NT2/D1 (cell line): ENCODE data around the gene TPSB2.

Experiments used
- DNase-seq: peaks from one replicate; pipeline ENCODE4 v3.0.0-alpha.2; 2011; ENCODE audit warnings: low read depth, low spot score
- H3K27me3 ChIP-seq: 2 replicates; pipeline ENCODE4 v1.6.0; 2011; ENCODE audit warnings: mild to moderate bottlenecking; ENCODE audit not compliant: insufficient read length, insufficient read depth
- H3K36me3 ChIP-seq: 2 replicates; pipeline ENCODE4 v1.6.1; 2011; ENCODE audit warnings: mild to moderate bottlenecking, low read length, mixed read lengths; ENCODE audit not compliant: insufficient read depth, insufficient read length
- H3K4me1 ChIP-seq: 2 replicates; pipeline ENCODE4 v1.5.1; 2011; ENCODE audit not compliant: insufficient read depth, insufficient read length
- H3K4me3 ChIP-seq: 2 replicates; pipeline ENCODE4 v1.5.1; 2011; ENCODE audit warnings: low read depth; ENCODE audit not compliant: insufficient read length
- H3K9ac ChIP-seq: 2 replicates; pipeline ENCODE4 v1.6.0; 2011; ENCODE audit warnings: low read depth; ENCODE audit not compliant: insufficient read length
- H3K9me3 ChIP-seq: 2 replicates; pipeline ENCODE4 v1.5.1; 2011; ENCODE audit warnings: mild to moderate bottlenecking, low read length; ENCODE audit not compliant: insufficient read depth
- SUZ12 ChIP-seq: IDR thresholded peaks from 2 replicates; pipeline ENCODE4 v1.6.1; 2011; ENCODE audit not compliant: insufficient read length, insufficient read depth; ENCODE audit errors: extremely low read depth
- YY1 ChIP-seq: IDR thresholded peaks from 2 replicates; pipeline ENCODE4 v1.6.1; 2011; ENCODE audit not compliant: insufficient read length, insufficient read depth
- ZNF274 ChIP-seq: IDR thresholded peaks from 2 replicates; pipeline ENCODE4 v1.6.1; 2011; ENCODE audit warnings: mild to moderate bottlenecking, low read depth, low read length

The TPSB2 gene

GRCh38 chr16:1184980-1185379 lies 45.0 kb downstream of the TPSB2 start:
- H3K4me1 ChIP-seq = peaks cover 42% of the 10 kb centered on the region
- H3K9ac ChIP-seq = no peak overlapping the region
- DNase-seq = no peak
- TF ChIP-seq ZNF274 (no peak), SUZ12 (no peak)
- peaks cover 18% of the 10 kb centered on the region for H3K36me3 ChIP-seq
- no peak overlapping the region for H3K4me3 ChIP-seq
- no peaks in the 10 kb centered on the region for H3K9me3 ChIP-seq
- H3K27me3 ChIP-seq = no peaks in the 10 kb centered on the region

GRCh38 chr16:1184156-1184868 lies 45.7 kb downstream of the TPSB2 start:
- no peaks in the 10 kb centered on the region for H3K27me3 ChIP-seq
- H3K36me3 ChIP-seq = peaks cover 18% of the 10 kb centered on the region
- H3K4me1 ChIP-seq = peaks cover 43% of the 10 kb centered on the region
- no peak for DNase-seq
- TF ChIP-seq ZNF274 (no peak), YY1 (no peak), SUZ12 (no peak)
- H3K9ac ChIP-seq = no peak overlapping the region
- H3K4me3 ChIP-seq = no peak overlapping the region
- no peaks in the 10 kb centered on the region for H3K9me3 ChIP-seq

DNA sequence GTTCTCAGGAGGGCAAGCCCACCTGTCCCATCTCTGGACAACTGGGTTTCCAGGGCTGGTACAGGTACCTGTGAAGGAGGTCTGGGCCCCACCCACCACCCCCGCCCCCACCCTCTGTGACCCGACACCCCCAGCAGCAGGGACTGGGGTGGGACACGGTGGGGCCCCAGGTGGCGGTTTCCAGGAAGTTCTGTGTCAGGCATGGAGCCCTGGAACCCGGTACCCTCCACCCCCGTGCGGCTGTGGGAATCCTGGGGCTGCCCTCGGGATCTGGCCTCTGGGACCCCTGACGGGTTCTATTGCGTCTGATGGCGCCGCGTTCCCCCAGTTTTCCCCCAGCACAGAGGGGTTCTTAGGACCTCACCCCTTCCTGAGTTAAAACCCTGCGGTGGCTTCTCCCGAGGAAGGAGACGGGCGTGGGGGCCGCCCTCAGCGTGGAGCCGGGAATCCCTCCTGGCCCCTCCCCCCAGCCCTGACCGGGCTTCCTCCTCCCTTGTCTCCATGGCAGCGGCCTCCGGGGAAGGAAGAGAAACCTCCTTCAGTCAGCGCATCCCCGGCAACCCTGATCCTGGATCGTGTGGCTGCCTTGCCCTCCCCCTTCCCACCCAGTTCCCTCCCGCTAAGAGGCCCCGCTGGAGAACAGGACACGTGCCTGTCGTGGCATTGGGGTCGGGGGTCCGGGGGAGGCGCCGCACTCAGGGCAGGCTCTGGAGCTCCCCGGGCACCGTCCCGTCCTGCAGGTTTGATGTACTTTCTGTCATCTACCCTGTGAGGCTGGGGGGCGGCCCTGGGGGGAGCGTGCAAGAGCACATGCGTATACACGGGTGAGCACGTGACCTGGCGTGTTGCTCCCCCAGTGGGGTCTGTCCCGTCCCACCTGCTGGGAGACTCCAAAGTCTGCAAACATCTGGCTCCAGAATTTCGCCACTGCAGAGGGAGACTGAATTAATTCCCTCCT lies 46.8 kb downstream of the TPSB2 start:
- H3K27me3 ChIP-seq = no peaks in the 10 kb centered on the region
- peaks cover 46% of the 10 kb centered on the region for H3K4me1 ChIP-seq
- DNase-seq = peak; percentile 22
- H3K4me3 ChIP-seq = no peak overlapping the region
- H3K36me3 ChIP-seq = peaks cover 18% of the 10 kb centered on the region
- H3K9ac ChIP-seq = peak overlapping the region; percentile 36
- TF ChIP-seq YY1 = no peak
- no peak for TF ChIP-seq SUZ12
- no peak for TF ChIP-seq ZNF274
- no peaks in the 10 kb centered on the region for H3K9me3 ChIP-seq

- TF ChIP-seq ZNF274 (no peak), YY1 (no peak), SUZ12 (no peak)
- H3K36me3 ChIP-seq = peaks cover 18% of the 10 kb centered on the region
- H3K27me3 ChIP-seq = no peaks in the 10 kb centered on the region
- no peak overlapping the region for H3K4me3 ChIP-seq
- H3K9ac ChIP-seq = peak overlapping the region; percentile 26
- no peak for DNase-seq
- peaks cover 44% of the 10 kb centered on the region for H3K4me1 ChIP-seq
- no peaks in the 10 kb centered on the region for H3K9me3 ChIP-seq
Measured at GRCh38 chr16:1182316-1182671, 47.7 kb downstream of the TPSB2 start.

- H3K27me3 ChIP-seq = no peaks in the 10 kb centered on the region
- TF ChIP-seq ZNF274 = no peak
- TF ChIP-seq YY1 = no peak
- no peak for TF ChIP-seq SUZ12
- peaks cover 18% of the 10 kb centered on the region for H3K36me3 ChIP-seq
- H3K4me1 ChIP-seq = peaks cover 48% of the 10 kb centered on the region
- peak overlapping the region; percentile 21 for H3K9ac ChIP-seq
- H3K4me3 ChIP-seq = no peak overlapping the region
- DNase-seq = no peak
- H3K9me3 ChIP-seq = no peaks in the 10 kb centered on the region
Measured at GRCh38 chr16:1181404-1182315, 48.3 kb downstream of the TPSB2 start.

DNA sequence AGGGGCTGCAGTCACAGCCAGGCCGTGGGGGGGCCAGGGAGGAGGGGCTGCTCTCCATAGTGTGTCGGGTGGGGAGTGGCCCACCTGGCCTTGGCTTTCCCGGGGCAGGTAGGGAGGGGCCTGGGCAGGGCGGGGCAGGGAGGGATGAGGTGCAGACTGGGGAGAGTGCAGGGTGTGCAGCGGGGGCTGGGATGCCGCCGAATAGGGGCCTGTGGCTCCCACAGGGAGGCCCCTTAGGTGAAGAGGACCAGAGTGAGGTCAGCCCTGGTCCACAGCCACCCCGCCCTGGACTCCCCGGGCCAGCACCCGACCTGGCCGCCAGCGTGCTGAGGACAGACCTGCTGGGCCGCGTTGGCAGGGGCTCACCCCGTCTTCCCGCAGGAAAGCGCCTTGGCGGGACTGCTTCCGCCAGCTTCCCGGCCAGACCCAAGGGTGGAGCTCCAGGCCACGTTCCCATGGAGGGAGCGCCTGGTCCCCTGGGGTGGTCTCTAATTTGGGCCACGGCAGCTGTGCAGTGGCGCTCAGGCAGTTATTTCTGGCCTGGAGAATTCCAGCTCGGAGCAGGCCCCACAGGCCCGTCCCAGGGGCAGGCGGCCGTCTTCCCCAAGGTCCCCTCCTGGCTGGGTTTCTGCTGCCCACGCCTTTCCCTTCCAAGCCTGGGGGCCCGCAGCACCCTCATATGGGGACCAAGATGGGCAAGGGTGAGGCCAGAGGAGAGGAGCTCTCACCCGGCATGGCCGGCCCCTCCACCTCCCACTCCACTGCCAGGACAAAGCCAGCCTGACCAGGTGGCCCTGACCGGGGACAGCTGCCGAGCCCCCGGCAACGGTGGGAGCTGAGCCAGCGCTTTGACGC lies 49.2 kb downstream of the TPSB2 start:
- no peaks in the 10 kb centered on the region for H3K9me3 ChIP-seq
- peaks cover 16% of the 10 kb centered on the region for H3K36me3 ChIP-seq
- no peak for TF ChIP-seq SUZ12
- no peak for TF ChIP-seq YY1
- TF ChIP-seq ZNF274 = no peak
- H3K27me3 ChIP-seq = no peaks in the 10 kb centered on the region
- H3K4me1 ChIP-seq = peaks cover 51% of the 10 kb centered on the region
- no peak overlapping the region for H3K4me3 ChIP-seq
- DNase-seq = no peak
- H3K9ac ChIP-seq = peak overlapping the region; percentile 21
